Measurements from ENCODE around the gene ETV4.

DNA sequence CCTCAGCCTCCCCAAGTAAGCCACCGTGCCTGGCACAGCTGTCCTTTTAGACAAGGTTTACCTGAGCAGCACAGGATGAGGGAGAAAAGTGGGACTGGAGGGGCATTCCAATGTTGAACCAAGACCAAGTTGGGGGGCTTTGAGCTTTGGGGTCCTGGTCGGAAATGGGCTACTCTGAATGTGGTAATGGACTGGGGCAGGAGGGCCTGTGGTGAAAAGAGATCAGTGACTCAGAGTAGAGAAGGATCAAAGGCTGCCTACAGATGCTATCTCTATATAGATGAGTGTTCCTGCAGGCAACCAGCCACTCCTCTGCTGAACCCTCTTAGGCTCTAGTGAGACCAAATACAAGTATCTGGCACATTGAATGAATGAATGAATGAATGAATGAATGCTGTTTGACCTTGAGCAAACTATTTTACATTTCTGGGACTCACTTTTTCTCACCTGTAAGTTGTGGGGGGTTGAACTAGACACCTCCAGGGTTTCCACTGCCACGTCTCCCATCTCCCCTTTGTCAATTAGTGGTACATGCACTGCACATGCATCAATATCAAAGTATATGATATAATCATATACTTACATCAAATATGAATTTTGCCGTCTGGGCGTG, 26.3 kb upstream of the ETV4 start:
- TF ChIP-seq, protein P1, sequence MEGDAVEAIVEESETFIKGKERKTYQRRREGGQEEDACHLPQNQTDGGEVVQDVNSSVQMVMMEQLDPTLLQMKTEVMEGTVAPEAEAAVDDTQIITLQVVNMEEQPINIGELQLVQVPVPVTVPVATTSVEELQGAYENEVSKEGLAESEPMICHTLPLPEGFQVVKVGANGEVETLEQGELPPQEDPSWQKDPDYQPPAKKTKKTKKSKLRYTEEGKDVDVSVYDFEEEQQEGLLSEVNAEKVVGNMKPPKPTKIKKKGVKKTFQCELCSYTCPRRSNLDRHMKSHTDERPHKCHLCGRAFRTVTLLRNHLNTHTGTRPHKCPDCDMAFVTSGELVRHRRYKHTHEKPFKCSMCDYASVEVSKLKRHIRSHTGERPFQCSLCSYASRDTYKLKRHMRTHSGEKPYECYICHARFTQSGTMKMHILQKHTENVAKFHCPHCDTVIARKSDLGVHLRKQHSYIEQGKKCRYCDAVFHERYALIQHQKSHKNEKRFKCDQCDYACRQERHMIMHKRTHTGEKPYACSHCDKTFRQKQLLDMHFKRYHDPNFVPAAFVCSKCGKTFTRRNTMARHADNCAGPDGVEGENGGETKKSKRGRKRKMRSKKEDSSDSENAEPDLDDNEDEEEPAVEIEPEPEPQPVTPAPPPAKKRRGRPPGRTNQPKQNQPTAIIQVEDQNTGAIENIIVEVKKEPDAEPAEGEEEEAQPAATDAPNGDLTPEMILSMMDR (IDR thresholded peaks at IDR 0.05): no peak
- no peak for TF ChIP-seq POLR2A (IDR thresholded peaks at IDR 0.05)

Measured in testis (tissue), 2 donors.